Activated naive CD4-positive, alpha-beta T cell treated with Interleukin-2 at 50 U/mL for 16 hours (primary cell): ENCODE results near the gene METTL15.
"Not testable (repeated sequence)": the region's sequence is repeated elsewhere in the genome, so short reads cannot be mapped to it uniquely, and the experiment has no call there.

Experiments used
- DNase-seq: peaks from one replicate; pipeline ENCODE4 v3.0.0-alpha.2; 2020

The METTL15 gene

GRCh38 chr11:28303477-28304191 is 195.4 kb downstream of the METTL15 start:
- DNase-seq: no peak

DNA sequence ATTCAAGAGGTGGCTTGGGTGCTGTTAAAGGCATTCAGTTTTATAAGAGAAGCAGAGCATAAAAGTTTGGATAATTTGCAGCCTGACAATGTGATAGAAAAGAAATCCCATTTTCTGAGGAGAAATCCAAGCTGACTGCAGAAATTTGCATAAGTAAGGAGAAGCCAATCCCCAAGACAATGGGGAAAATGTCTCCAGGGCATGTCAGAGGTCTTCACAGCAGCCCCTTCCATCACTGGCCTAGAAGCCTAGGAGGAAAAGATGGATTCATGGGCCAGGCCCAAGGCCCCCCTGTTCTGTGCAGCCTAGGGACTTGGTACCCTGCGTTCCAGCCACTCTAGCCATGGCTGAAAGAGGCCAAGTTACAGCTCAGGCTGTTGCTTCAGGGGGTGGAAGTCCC is 207.3 kb downstream of the METTL15 start:
- no peak for DNase-seq

GRCh38 chr11:28318871-28319270 is 210.7 kb downstream of the METTL15 start:
- DNase-seq: no peak

- no peak for DNase-seq
Observed at GRCh38 chr11:28323621-28324020, 215.4 kb downstream of the METTL15 start.

DNA sequence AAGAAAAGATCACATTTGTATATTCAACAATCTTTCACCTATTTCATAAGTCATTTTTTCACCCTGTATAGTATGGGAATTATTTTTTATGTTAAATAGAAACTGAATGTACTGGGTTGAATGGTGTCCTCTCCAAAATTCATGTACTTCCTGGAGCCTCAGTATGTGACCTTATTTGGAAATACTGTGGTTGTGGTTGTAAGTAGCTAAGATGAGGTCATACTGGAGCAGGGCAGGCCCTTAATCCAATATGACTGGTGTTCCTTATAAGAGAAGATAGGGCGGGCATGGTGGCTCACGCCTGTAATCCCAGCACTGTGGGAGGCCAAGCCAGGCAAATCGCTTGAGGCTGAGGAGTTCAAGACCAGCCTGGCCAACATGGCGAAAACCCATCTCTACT is 224.2 kb downstream of the METTL15 start:
- not testable (repeated sequence) for DNase-seq

DNA sequence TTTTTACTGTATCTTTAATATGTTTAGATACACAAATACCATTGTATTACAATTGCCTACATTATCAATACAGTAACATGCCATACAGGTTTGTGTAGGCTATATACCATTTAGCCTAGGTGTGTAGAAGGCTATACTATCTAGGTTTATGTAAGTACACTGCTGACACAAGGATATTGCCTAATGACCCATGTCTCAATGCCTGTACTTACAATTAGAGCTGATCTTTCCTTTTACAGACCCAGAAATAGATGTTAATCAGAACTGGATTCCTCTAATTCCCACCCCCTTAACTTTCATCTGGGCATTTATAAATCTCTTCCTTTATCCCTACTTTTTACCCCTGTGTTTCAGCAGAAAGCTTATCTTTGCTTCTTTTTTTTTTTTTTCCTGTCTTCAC is 229.5 kb downstream of the METTL15 start:
- DNase-seq: no peak

GRCh38 chr11:28338371-28338770 is 230.2 kb downstream of the METTL15 start:
- no peak for DNase-seq

DNA sequence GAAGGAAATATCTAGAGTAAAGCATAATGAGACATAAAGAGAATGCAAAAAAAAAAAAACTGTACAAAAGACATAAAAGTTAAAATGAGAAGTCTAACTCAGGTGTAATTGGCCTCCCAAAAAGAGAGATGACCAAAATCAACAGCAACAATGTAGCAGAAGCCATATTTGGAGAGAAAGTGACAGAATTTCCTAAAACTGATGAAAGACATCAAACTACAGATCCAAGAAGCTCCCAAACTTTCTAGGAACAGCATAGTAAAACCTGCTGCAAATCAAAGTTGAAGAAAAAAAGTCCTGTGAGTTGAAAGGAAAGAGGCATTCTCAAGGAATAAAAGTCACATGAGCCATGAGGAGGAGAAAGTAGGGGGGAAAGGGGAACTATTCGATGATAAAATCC is 231.3 kb downstream of the METTL15 start:
- no peak for DNase-seq

DNA sequence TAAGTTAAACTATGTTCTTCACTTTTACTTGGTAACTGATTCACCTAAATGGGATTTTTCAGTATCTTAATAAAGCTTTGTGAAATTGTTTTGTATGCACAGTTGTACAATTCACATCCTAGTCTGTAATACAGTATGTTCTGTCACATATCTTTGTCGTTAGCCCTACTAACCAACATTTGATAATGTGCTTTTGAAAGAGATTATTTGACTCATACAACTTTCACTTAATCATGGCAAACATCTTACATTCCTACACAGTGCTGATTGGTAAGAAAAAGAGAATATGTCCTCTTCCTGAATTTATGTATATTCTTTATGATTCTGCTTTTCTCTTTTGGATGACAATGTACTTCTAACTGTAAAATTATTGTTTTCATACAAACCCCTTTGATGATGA is 234.5 kb downstream of the METTL15 start:
- DNase-seq: no peak

- no peak for DNase-seq
Observed at GRCh38 chr11:28343304-28344233, 235.4 kb downstream of the METTL15 start.

- DNase-seq: no peak
Observed at GRCh38 chr11:28346209-28346608, 238.0 kb downstream of the METTL15 start.

- no peak for DNase-seq
Observed at GRCh38 chr11:28346721-28347120, 238.5 kb downstream of the METTL15 start.

- no peak for DNase-seq
Observed at GRCh38 chr11:28347371-28347770, 239.2 kb downstream of the METTL15 start.

GRCh38 chr11:28350216-28350615 is 242.0 kb downstream of the METTL15 start:
- DNase-seq: no peak

- DNase-seq: no peak
Observed at GRCh38 chr11:28353991-28354390, 245.8 kb downstream of the METTL15 start.

- no peak for DNase-seq
Observed at GRCh38 chr11:28366549-28367346, 258.6 kb downstream of the METTL15 start.

GRCh38 chr11:28378095-28378494 is 269.9 kb downstream of the METTL15 start:
- DNase-seq: not testable (repeated sequence)
